ENCODE data around the gene XK.

- TF ChIP-seq CTCF (IDR thresholded peaks at IDR 0.05 in 8 of 11, conservative IDR thresholded peaks at IDR 0.05 in 3 of 11) = no peak
- TF ChIP-seq POLR2A (IDR thresholded peaks at IDR 0.05) = no peak
Observed at GRCh38 chrX:37726346-37726745, 40.8 kb downstream of the XK start.

Measured in spleen (tissue), 7 donors.